DMS53 treated with DMSO at 0.1 percent for 48 hours (cell line): ENCODE results near the gene MRM3.
"Not testable (repeated sequence)": the region's sequence is repeated elsewhere in the genome, so short reads cannot be mapped to it uniquely, and the experiment has no call there.

Experiments used
- DNase-seq: peaks from one replicate; lab custom pipeline; 2025; ENCODE audit not compliant: unreplicated experiment; lab: John Stamatoyannopoulos, UW

The MRM3 gene

DNA sequence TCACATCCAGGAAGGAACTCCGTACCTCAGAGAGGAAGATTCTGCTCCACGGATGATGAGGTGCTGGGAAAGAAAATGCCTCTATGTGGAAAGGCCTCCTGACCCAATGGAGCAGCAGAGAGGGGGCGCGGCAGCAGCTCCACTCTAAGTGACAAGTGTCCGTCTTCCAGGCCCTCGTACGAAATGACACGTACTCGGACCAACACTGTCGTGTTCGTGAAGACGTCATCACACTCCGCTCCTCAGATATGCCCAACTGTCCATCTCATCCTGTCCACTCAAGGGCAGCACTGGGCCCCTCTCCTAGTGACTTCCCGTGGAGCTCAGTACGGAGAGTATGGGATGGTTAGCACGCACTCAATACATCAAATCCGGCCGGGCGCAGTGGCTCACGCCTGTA lies 32.2 kb downstream of the MRM3 start:
- DNase-seq, result no peak

DNA sequence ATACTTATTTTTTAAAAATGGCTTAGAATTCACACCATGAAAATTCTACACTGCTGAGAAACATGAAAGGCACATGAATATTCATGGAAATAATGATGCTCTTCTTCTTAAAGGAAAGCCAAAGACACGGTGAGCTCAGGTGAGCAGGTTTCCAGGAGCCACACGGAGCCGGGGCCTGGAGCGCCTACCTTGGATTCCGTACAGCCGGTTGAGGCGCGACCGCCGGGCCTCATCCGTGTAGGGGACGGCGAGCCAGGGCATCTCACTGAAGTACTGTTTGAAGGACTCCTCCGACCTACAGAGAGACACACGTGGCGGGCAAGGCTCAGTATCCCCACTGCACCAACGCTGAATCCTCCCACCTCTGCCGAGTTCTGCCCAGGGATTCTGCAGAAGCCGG lies 37.1 kb downstream of the MRM3 start:
- no peak for DNase-seq

DNA sequence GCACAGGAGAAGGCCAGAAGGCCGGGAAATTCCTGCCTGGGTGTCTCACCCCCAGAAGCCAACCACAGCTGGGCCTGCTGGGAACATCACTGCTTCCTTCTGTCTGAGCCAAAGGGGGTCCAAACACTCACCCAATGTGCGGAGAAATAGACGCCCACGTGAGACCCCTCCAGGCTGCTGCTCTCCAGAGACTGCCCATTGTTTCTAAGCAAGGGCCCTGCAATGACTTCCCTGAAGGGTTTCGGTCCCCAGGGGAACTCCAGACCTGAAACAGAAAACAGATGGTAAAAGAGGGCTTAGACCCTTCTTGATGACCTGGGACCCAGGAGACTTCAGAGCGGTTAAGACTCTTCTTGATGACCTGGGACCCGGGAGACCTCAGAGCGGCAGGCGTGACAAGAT lies 41.3 kb downstream of the MRM3 start:
- no peak for DNase-seq

DNA sequence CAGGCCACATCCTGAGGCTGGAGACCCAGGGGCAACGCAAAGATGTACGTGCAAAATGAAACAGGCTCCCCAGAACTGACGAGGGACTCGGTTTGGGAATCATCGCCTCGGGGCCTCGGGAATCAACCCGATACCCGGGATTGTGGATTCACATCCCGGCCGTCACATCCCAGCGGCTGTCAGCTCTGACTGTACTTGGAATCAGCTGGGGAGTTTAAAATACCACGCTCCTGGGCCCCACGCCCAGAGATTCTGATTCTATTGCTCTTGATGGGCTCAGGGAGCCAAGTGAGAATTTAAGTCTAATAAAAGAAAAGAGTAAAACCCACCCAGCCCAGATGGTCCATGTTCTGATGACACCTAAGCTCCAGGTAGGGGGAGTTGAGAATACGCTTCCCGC lies 42.2 kb downstream of the MRM3 start:
- no peak for DNase-seq

DNA sequence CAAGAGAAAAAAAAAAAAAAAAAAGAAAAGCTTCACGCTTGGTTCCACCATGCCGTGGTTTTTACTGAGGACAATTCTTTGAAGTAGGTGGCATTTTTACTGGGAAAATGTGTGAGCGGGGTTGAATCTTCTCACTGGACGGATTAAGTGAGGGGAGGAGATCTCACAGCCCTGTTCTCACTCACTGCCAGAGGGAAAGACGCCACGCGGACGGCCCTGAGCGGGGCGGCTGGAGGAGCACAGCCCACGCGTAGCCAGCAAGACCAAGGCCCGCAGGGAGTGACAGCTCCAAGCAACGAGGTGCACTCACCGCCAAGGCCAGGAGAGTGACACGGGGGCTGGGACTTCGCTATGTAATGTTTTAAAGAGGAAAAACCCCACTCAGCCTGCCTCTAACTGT lies 43.1 kb downstream of the MRM3 start:
- DNase-seq, result no peak

DNA sequence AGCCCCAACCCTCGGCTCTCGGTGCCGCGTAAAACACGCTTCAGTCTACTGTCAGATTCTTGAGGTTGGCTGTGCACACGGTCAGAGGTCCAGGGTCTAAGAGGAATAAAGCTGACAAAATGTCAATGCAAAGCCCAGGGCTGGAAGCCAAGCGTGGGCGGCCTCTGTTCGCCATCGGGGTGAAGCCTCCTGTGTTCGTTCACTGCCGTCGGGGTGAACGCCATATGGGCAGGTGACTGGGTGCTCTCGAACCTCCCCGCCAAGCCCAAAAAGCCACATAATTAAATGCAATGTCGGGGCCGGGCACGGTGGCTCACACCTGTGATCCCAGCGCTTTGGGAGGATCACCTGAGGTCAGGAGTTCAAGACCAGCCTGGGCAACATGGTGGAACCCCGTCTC lies 44.6 kb downstream of the MRM3 start:
- no peak for DNase-seq

DNA sequence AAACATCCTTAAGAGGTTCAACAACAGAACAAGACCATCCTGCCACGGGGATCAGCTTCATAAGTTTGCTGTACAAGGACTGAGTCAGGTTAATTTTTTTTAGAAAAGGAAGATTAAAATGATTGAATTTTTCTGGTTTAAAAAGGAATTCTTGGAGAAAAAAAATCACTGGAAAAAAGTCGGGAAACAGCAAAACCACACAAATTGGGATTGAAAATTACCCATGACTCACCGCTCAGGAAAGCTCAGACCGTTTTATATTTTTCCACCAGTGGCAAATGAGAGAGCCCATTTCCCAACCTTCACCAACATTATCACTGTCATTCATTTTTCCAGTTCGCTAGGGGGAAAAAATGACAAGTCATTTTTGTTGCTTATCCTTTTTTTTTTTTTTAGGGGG lies 46.6 kb downstream of the MRM3 start:
- DNase-seq, result no peak

DNA sequence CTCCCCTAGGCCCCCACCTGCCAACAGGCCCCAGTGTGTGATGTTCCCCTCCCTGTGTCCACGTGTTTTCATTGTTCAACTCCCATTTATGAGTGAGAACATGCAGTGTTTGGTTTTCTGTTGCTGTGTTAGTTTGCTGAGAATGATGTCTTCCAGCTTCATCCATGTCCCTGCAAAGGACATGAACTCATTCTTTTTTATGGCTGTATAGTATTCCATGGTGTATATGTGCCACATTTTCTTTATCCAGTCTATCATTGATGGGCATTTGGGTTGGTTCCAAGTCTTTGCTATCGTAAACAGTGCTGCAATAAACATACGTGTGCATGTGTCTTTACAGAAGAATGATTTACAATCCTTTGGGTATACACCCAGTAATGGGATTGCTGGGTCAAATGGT lies 47.5 kb downstream of the MRM3 start:
- DNase-seq, result not testable (repeated sequence)

DNA sequence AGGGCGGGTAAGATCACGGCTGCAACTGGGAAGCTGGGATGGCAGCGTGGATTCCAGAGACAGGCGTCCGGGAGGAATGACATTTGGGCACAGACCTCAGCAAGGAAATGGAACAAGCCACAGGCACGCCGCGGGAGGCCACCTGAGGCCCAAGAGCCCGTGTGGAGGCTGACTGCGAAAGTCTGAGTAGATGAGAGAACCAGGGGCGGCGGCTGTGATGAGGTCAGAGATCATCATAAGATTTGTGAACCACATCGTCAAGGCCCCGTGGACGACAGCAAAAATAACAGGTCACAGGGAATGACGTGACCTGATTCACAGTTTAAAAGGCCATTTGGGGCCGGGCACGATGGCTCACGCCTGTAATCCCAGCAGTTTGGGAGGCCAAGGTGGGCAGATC lies 48.2 kb downstream of the MRM3 start:
- no peak for DNase-seq

DNA sequence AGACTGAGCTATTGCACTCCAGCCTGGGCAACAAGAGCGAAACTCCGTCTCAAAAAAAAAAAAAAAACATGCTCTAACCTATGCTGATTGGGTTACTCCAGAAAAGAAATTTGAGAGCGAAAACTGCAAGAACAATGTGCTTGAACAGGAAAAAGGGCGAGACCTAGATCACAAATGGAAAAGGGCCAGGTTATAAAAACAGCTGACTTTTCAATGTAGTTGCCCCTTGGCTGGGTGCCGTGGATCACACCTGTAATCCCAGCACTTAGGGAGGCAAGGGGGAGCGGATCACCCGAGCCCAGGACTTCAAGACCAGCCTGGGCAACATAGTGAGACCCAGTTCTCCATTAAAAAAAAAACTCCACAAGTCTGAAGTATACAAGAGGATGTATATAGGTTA lies 48.8 kb downstream of the MRM3 start:
- no peak for DNase-seq

DNA sequence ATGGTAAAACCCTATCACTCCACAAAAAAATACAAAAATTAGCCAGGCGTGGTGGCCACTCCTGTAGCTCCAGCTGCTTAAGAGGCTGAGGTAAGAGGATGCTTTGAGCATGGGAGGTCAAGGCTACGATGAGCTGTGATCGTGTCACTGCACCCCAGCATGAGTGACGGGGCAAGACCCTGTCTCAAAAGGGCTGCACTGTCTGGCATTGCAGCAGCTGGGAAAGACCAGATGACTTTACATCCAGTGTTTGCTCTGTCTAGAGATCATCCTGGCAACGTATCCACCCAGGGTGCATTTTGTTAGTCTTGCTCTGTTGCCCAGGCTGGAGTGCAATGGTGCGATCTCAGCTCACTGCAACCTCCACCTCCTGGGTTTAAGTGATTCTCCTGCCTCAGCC lies 52.0 kb downstream of the MRM3 start:
- DNase-seq, result no peak

DNA sequence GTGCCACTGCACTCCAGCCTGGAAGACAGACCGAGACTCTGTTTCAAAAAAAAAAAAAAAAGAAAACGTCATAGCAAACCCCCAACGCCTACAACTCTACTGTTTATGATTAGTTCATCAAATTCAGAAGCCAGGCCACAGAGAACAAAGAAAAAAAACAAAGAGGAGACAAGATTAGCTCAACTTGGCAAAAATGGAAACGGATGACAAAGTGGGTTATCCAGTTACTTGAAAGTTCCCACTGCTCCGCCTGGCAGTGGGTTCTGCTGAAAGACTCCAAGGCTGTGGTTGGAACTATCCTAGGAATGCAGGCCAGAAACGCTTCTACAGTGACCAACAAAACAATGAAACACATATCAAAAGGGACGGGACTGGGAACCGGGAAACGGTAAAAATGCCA lies 53.1 kb downstream of the MRM3 start:
- no peak for DNase-seq

DNA sequence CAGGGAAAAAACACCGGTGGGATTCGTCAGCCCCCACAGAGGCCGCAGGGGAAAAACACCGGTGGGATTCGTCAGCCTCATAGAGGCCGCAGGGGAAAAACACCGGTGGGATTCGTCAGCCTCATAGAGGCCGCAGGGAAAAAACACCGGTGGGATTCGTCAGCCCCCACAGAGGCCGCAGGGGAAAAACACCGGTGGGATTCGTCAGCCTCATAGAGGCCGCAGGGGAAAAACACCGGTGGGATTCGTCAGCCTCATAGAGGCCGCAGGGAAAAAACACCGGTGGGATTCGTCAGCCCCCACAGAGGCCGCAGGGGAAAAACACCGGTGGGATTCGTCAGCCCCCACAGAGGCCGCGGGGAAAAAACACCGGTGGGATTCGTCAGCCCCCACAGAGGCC lies 53.6 kb downstream of the MRM3 start:
- not testable (repeated sequence) for DNase-seq

DNA sequence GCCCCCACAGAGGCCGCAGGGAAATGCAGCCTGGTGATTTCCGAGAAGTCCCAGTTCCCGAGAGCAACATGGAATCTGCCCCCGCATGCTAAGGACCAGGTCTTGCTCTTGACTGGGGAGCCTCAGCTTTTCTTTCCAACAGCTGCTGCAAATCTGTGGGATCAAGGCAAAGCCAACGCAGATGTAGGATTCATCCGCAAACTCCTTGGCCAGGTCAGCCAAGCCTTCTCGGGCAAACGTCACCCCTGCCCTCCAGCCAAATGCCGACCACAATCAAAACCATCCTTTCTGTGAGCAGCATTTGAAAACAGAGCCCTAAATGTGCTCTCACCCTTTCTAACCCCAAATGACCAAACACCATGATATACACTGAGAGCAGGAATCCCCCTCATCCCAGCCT lies 54.0 kb downstream of the MRM3 start:
- DNase-seq, result no peak

DNA sequence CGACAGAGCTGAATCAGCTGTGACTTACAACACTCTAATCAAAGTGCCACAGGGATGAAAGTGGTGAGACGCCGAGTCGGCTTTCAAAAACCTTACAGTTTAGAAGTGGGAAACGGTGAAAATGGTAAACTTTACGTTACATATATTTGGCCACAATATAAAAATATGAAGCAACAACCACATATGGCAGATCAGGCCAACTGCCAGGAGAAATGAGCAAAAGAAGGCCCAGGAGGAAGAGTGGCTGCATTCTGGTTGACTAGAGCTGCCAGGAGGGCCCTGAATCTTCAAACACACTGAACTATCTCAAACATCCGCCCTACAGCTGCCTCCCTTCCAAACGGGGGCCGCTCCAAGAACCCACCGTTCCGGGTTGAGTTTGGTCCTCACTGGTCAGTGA lies 56.3 kb downstream of the MRM3 start:
- DNase-seq, result no peak

DNA sequence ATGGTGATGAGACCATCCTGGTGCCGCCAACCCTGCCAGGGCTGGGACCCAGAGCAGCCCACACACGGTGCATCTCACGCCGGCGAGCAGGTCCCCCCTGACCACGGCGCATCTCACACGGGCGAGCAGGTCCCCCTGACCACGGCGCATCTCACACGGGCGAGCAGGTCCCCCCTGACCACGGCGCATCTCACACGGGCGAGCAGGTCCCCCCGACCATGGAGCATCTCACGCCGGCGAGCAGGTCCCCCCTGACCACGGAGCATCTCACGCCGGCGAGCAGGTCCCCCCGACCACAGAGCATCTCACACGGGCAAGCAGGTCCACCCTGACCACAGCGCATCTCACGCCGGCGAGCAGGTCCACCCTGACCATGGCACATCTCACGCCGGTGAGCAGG lies 59.2 kb downstream of the MRM3 start:
- no peak for DNase-seq
